Activated naive CD4-positive, alpha-beta T cell treated with anti-CD3 and anti-CD28 coated beads for 36 hours (primary cell): ENCODE measurements around the gene PYDC2. TPM values are rescaled to one million over a fixed set of nuclear protein-coding genes. Genes with fewer than 3 reads are reported as not detected.

Experiments
- CTCF ChIA-PET: fragments of 350-600 bp; sonication (Branson Sonifier 250); formaldehyde crosslinking; loops from one replicate; lab custom pipeline; 2021; ENCODE audit warnings: antibody characterized with exemption; lab: Charles Lee
- DNase-seq: peaks from one replicate; pipeline ENCODE4 v3.0.0-alpha.2; 2020
- H3K27ac Mint-ChIP-seq: one replicate; pipeline ENCODE4 v1.8.0; 2021; ENCODE audit warnings: mild to moderate bottlenecking, mixed read lengths
- H3K27me3 Mint-ChIP-seq: one replicate; pipeline ENCODE4 v1.8.0; 2021; ENCODE audit warnings: low read depth, mixed read lengths
- H3K36me3 Mint-ChIP-seq: one replicate; pipeline ENCODE4 v1.8.0; 2021; ENCODE audit warnings: low read depth, mixed read lengths
- H3K4me1 Mint-ChIP-seq: one replicate; pipeline ENCODE4 v1.8.0; 2021; ENCODE audit warnings: low read depth, mixed read lengths
- H3K4me3 Mint-ChIP-seq: one replicate; pipeline ENCODE4 v1.8.0; 2021; ENCODE audit warnings: mild to moderate bottlenecking, moderate library complexity, mixed read lengths
- H3K9me3 Mint-ChIP-seq: one replicate; pipeline ENCODE4 v1.8.0; 2021; ENCODE audit warnings: mixed read lengths
- intact Hi-C: fragments of 100-400 bp; cut with micrococcal nuclease; formaldehyde crosslinking; loops from one replicate; pipeline ENCODE4 v1.15.1; 2023
- total RNA-seq, 2 experiments: library from RNA; stranded (reverse); gene quantifications; one replicate each; pipeline ENCODE4 v1.2.3, GENCODE V29; 2021

Gene PYDC2
- total RNA-seq, 2 experiments from 2014 or later = not detected

DNA sequence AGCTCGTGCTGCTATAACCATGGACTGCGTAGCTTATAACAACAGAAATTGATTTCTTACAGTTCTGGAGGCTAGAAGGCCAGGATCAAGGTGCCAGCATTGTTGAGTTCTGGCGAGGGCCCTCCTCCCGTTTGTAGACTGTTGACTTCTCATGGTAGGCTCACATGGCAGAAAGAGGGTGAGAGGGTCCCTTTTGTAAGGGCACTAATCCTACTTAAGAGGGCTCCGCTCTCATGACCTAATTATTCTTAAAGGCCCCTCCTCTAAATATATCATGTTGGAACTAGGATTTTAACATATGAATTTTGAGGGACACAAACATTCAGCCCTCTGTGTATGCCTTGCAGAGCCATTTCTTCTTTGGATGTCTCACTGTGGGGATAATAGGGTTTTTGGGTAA, 28.8 kb upstream of the PYDC2 start:
- intact Hi-C loops = no loop called here
- no peaks in the 10 kb centered on the region for H3K27me3 Mint-ChIP-seq
- no peak for DNase-seq
- no peaks in the 10 kb centered on the region for H3K36me3 Mint-ChIP-seq
- no peaks in the 10 kb centered on the region for H3K4me1 Mint-ChIP-seq
- H3K27ac Mint-ChIP-seq = no peak overlapping the region
- no peak overlapping the region for H3K4me3 Mint-ChIP-seq
- CTCF ChIA-PET = no interaction called here
- H3K9me3 Mint-ChIP-seq = no peaks in the 10 kb centered on the region

DNA sequence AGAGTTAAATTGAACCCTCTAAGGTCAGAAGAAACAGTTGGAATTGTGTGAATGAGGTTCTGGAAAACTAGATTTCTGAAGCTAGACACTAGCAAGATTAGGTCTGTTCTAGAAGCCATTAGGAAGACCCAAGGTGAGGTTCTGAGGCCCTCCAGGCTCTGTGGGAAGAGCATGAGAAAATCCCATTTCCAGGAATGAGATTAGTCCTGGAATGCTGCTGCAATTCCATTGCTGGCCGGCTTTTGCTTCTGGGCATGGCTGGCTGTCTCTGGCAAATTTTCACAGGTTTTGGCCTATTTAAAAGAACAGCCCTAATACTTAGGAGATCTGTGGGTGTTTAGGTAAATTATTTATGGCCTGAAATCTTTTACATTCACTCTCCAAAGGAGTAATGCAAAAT, 26.9 kb upstream of the PYDC2 start:
- intact Hi-C loops = no loop called here
- no peaks in the 10 kb centered on the region for H3K27me3 Mint-ChIP-seq
- H3K4me3 Mint-ChIP-seq = no peak overlapping the region
- CTCF ChIA-PET = no interaction called here
- no peak for DNase-seq
- H3K27ac Mint-ChIP-seq = no peak overlapping the region
- no peaks in the 10 kb centered on the region for H3K9me3 Mint-ChIP-seq
- H3K36me3 Mint-ChIP-seq = no peaks in the 10 kb centered on the region
- H3K4me1 Mint-ChIP-seq = no peaks in the 10 kb centered on the region

DNA sequence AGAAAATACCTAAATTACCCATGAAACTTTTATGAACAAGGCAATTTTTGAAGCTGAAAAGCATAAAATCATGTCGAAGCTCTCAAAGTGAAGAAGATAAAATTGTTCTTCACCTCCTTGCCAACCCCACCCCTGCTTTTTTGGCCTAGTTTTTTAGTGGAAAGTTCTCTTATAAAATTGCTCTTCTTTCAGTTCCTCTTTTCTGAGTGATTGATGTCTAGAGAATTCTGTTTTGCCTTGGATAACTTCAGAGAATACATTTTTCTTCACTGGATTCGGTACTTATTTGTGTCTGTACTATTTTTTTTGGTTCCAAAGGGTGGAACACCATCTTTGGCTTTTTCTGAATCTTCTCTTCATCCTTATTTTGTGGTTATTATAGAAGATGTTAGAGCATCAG, 25.0 kb upstream of the PYDC2 start:
- H3K4me1 Mint-ChIP-seq = no peaks in the 10 kb centered on the region

DNA sequence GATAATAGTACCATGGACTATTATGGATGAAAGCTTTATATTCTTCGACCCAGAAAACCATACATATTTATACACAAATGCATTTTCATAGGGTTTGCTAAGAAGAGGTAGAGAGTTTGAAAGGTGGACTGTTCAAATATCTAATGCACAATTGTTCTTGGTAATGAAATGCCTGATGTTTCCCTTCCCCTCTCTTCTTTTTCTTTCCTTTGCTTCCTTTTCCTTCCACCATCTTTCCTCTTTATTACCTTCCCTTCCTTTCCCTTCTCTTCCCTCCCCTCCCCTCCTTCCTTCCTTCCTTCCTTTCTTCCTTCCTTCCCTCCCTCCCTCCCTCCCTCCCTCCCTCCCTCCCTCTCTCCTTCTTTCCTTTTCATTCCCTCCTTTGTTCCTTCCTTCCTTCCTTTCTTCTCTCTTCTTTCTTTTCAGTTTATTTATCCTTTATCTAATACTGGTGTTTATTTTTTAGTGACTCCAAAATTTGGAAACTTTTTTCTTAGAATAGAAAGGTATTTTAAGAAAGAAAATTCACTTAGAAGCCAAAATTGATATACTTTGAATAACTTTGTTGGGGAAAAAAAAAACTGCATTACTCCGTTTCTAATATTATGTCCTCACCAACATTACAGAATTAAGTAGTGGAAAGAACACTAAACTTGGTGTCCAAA, 22.7 kb upstream of the PYDC2 start:
- no peak overlapping the region for H3K4me3 Mint-ChIP-seq
- no peaks in the 10 kb centered on the region for H3K27me3 Mint-ChIP-seq
- peaks cover 8% of the 10 kb centered on the region for H3K9me3 Mint-ChIP-seq
- intact Hi-C loops = no loop called here
- H3K4me1 Mint-ChIP-seq = no peaks in the 10 kb centered on the region
- H3K27ac Mint-ChIP-seq = no peak overlapping the region
- no peaks in the 10 kb centered on the region for H3K36me3 Mint-ChIP-seq
- CTCF ChIA-PET = no interaction called here
- DNase-seq = no peak

More for the DNA sequence above, 25.0 kb upstream of the PYDC2 start:
- intact Hi-C loops = no loop called here
- DNase-seq = no peak
- Mint-ChIP-seq H3K27me3 (no peaks in the 10 kb centered on the region), H3K36me3 (no peaks in the 10 kb centered on the region), H3K27ac (no peak overlapping the region), H3K4me3 (no peak overlapping the region), H3K9me3 (peaks cover 4% of the 10 kb centered on the region)
- CTCF ChIA-PET = no interaction called here

DNA sequence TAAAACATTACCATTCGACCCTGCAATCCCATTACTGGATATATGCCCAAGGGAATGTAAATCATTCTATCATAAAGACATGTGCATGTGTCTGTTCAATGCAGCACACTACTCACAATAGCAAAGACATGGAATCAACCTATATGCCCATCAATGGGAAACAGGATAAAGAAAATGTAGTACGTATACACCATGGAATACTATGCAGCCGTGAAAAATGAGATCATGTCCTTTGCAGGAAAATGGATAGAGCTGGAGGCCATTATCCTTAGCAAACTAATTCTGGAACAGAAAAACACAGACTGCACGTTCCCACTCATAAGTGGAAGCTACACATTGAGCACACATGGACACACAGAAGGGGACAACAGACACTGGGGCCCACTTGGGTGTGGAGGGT, 20.4 kb upstream of the PYDC2 start:
- Mint-ChIP-seq H3K4me3 (no peak overlapping the region), H3K9me3 (peaks cover 8% of the 10 kb centered on the region), H3K27ac (no peak overlapping the region), H3K27me3 (no peaks in the 10 kb centered on the region), H3K36me3 (no peaks in the 10 kb centered on the region), H3K4me1 (no peaks in the 10 kb centered on the region)
- CTCF ChIA-PET = no interaction called here
- DNase-seq = no peak
- intact Hi-C loops = no loop called here

DNA sequence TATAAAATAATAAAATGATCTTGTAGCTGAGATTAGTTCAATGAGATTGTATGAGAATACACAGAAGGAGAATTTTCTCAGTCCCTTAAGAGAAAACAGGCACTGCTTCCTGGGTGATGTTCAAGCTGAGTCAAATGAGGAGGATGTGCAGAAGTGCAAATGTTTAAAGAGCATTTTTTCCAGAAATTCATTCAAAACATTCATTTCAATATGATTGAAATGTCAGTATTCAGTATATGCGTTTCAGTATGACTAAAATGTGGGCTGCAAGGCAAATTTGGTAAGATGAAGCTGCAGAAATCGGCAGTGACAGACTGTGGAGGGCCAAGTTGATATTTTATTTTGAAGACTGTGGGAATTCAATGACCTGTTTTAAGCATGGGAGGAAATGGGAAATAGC, 19.3 kb upstream of the PYDC2 start:
- Mint-ChIP-seq H3K9me3 (peaks cover 8% of the 10 kb centered on the region), H3K4me3 (no peak overlapping the region), H3K36me3 (no peaks in the 10 kb centered on the region), H3K4me1 (no peaks in the 10 kb centered on the region), H3K27ac (no peak overlapping the region), H3K27me3 (no peaks in the 10 kb centered on the region)
- intact Hi-C loops = no loop called here
- CTCF ChIA-PET = no interaction called here
- no peak for DNase-seq

DNA sequence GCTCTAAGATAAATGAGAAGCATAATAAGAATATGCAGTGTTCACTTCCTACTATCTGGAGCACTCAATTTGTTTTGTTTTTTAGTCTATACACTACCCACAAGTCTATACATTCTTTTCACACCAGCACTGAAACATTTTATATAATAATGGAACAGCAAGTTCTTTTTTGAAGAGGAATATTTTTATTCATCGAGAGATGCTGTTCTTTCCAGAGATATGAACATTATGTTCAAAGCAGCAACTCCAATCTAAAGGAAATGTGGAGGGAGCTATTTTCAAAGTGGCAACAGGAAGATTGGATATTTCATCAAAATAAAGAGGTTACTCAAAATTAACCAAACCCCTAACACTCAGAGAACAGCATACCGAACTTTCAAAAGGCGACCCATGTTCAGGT, 16.4 kb upstream of the PYDC2 start:
- no peak for DNase-seq
- intact Hi-C loops = no loop called here
- Mint-ChIP-seq H3K36me3 (no peaks in the 10 kb centered on the region), H3K4me1 (no peaks in the 10 kb centered on the region), H3K9me3 (peaks cover 10% of the 10 kb centered on the region), H3K27ac (no peak overlapping the region), H3K27me3 (no peaks in the 10 kb centered on the region), H3K4me3 (no peak overlapping the region)
- CTCF ChIA-PET = no interaction called here

DNA sequence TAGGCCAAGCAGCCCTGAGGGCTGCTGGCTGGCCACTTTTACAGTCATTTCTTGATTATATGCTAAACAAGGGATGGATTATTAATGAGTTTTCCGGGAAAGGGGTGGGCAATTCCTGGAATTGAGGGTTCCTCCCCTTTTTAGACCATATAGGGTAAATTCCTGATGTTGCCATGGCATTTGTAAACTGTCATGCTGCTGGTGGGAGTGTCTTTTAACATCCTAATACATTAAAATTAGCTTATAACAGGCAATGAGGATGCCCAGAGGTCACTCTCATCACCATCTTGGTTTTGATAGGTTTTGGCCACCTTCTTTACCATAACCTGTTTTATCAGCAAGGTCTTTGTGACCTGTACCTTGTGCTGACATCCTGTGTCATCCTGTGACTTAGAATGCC, 11.7 kb upstream of the PYDC2 start:
- Mint-ChIP-seq H3K9me3 (peaks cover 5% of the 10 kb centered on the region), H3K4me1 (no peaks in the 10 kb centered on the region), H3K27me3 (no peaks in the 10 kb centered on the region), H3K36me3 (no peaks in the 10 kb centered on the region), H3K4me3 (no peak overlapping the region), H3K27ac (no peak overlapping the region)
- CTCF ChIA-PET = no interaction called here
- intact Hi-C loops = no loop called here
- no peak for DNase-seq

DNA sequence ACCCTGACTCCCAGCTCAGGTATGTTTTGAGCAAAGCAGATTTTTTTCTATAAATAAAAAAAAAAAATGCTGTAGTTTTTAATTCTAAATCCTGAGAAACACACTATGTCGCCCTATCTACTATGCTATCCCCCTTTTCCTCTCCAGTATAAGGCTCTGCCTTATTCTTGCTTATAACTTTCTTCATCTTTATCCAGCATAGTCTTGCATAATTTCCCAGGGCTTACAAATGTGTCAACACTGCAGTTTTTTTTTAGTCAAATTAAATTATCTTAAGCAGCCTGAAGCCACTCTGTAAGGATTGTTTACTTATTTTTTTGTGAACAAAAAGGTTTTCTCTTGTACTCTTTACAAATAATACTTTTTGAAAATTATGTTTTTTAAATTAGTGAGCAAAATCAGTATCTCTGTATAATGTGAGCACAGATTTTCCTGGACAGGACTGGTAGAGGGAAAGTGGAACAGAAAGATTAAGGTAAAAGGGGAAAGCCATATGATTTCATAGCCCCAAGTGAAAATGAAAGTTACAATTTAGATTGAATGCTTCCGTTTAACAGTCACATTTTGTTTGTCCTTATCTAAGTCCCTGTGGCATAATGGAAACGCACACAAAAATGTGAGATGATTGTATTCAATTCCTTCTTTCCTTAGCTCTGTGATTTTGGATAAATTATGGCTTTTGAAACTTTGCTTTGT, 5.6 kb upstream of the PYDC2 start:
- intact Hi-C loops = no loop called here
- CTCF ChIA-PET = no interaction called here
- H3K27me3 Mint-ChIP-seq = no peaks in the 10 kb centered on the region
- DNase-seq = no peak
- H3K4me3 Mint-ChIP-seq = no peak overlapping the region
- H3K36me3 Mint-ChIP-seq = no peaks in the 10 kb centered on the region
- H3K4me1 Mint-ChIP-seq = no peaks in the 10 kb centered on the region
- H3K9me3 Mint-ChIP-seq = peaks cover 3% of the 10 kb centered on the region
- no peak overlapping the region for H3K27ac Mint-ChIP-seq

DNA sequence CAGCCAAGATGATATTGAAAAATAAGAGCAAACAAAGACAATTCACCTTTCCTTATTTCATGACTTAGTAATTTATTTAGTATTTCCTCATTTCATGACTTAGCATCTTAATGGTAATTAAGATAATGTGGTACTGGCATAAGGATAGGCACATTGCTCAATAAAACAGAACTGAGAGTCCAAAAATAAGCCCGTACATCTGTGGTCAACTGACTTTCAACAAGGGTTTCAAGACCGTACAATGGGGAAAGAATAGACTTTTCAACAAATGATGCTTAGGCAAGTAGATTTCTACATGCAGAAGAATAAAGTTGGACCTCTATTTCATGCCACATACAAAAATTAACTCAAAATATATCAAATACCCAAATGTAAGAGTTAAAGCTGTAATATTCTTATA, 603 bp upstream of the PYDC2 start:
- H3K9me3 Mint-ChIP-seq = no peaks in the 10 kb centered on the region
- intact Hi-C loops = no loop called here
- DNase-seq = no peak
- H3K27ac Mint-ChIP-seq = no peak overlapping the region
- no peak overlapping the region for H3K4me3 Mint-ChIP-seq
- no peaks in the 10 kb centered on the region for H3K4me1 Mint-ChIP-seq
- no peaks in the 10 kb centered on the region for H3K36me3 Mint-ChIP-seq
- CTCF ChIA-PET = no interaction called here
- no peaks in the 10 kb centered on the region for H3K27me3 Mint-ChIP-seq

DNA sequence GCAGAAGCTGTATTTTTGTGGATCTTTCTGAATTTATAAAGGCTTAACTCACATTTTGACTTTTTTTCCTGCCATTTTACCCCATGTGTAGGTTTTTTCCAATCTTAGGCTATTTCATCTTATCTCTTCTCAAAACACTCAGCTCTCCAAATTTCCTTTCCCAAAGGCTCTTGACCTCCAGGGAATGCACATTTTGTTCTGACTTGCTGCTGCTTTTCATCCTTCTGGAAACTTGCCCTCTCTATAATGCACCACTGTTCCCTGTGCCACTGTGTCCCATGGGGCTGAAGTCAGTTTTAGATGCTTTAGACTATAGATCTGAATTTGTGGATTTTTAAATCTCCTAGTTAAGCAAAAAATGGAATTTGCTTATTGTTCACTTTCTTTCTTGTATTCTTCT, 9.1 kb downstream of the PYDC2 start:
- CTCF ChIA-PET = no interaction called here

DNA sequence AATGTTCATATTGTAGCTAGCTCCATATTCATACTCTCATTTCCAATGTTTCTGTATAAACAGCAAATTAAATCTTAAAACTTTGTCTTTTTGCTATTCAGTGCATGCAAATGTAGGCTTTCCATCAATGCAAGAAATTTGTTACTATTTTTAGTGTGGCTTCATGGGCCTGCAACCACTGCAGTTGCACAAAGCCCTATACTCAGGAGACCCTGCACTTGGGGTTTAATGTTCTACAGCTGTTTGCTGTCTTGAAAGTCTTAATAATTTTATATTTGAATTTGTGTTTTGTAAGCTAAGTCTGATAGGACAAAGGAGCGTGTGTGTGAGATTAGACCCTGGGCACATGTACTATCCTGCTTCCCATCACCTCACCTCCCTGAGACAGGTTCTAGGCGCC, 9.6 kb downstream of the PYDC2 start:
- Mint-ChIP-seq H3K36me3 (no peaks in the 10 kb centered on the region), H3K27me3 (no peaks in the 10 kb centered on the region), H3K9me3 (peaks cover 3% of the 10 kb centered on the region), H3K27ac (no peak overlapping the region), H3K4me1 (no peaks in the 10 kb centered on the region), H3K4me3 (no peak overlapping the region)
- intact Hi-C loops = no loop called here
- no peak for DNase-seq
- CTCF ChIA-PET = no interaction called here

More for the DNA sequence above, 9.1 kb downstream of the PYDC2 start:
- peaks cover 3% of the 10 kb centered on the region for H3K9me3 Mint-ChIP-seq
- intact Hi-C loops = no loop called here
- no peaks in the 10 kb centered on the region for H3K36me3 Mint-ChIP-seq
- no peak for DNase-seq
- no peaks in the 10 kb centered on the region for H3K4me1 Mint-ChIP-seq
- no peak overlapping the region for H3K4me3 Mint-ChIP-seq
- no peaks in the 10 kb centered on the region for H3K27me3 Mint-ChIP-seq
- no peak overlapping the region for H3K27ac Mint-ChIP-seq

DNA sequence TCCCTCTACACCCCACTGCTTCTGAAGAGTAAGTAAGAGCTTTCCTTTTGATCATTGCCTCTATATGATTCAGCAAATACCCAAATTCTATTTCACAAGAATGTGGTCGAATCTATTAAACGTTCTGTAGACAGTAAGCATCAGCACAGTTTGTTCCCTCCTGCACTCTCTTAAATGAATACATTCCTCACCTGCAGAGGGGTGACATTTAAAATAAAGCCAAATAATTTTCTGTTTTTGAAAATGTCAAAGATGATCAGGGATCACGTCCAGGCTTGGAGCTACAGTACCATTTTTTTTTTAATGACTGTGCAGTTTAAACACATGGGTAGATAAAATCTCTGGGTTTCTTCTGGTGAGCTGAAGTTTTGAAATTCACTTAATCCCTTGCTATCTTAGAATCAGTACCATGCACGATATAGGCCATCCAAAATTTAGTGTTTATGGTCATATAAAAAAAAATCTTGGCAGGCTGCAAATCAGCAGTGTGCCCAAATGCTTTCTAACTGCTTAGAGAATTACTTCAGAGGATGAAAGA, 12.8 kb downstream of the PYDC2 start:
- intact Hi-C loops = no loop called here
- DNase-seq = no peak
- Mint-ChIP-seq H3K27me3 (no peaks in the 10 kb centered on the region), H3K4me1 (no peaks in the 10 kb centered on the region), H3K9me3 (peaks cover 3% of the 10 kb centered on the region), H3K27ac (no peak overlapping the region), H3K36me3 (no peaks in the 10 kb centered on the region), H3K4me3 (no peak overlapping the region)
- CTCF ChIA-PET = no interaction called here
